ENCODE data around the gene GRHL1.

DNA sequence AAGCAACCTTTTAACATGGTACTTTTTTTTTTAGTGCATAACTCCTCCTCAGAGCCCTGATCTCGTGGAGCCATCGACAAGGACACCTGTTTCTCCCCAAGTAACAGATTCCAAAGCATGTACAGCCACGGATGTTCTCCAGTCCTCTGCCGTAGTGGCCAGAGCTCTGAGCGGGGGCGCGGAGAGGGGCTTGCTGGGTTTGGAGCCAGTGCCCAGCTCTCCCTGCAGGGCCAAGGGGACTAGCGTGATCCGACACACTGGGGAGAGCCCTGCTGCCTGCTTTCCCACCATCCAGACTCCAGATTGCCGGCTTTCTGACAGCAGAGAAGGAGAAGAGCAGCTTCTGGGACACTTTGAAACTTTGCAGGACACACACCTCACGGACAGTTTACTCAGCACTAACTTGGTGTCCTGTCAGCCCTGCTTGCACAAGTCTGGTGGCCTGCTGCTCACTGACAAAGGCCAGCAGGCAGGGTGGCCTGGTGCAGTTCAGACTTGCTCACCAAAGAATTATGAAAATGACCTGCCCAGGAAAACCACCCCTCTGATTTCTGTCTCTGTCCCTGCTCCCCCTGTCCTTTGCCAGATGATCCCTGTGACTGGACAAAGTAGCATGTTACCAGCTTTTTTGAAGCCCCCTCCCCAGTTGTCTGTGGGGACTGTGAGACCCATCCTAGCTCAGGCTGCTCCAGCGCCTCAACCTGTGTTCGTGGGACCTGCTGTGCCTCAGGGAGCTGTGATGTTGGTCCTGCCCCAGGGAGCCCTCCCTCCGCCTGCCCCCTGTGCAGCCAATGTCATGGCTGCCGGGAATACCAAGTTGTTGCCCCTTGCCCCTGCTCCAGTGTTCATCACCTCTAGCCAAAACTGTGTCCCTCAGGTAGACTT is 96.4 kb downstream of the GRHL1 start:
- TF ChIP-seq POLR2A (IDR thresholded peaks at IDR 0.05) = no peak
- TF ChIP-seq, protein P1, sequence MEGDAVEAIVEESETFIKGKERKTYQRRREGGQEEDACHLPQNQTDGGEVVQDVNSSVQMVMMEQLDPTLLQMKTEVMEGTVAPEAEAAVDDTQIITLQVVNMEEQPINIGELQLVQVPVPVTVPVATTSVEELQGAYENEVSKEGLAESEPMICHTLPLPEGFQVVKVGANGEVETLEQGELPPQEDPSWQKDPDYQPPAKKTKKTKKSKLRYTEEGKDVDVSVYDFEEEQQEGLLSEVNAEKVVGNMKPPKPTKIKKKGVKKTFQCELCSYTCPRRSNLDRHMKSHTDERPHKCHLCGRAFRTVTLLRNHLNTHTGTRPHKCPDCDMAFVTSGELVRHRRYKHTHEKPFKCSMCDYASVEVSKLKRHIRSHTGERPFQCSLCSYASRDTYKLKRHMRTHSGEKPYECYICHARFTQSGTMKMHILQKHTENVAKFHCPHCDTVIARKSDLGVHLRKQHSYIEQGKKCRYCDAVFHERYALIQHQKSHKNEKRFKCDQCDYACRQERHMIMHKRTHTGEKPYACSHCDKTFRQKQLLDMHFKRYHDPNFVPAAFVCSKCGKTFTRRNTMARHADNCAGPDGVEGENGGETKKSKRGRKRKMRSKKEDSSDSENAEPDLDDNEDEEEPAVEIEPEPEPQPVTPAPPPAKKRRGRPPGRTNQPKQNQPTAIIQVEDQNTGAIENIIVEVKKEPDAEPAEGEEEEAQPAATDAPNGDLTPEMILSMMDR (IDR thresholded peaks at IDR 0.05 in 4 of 5, conservative IDR thresholded peaks at IDR 0.05 in 1 of 5) = no peak
